Measurements from ENCODE around the gene HMGN3.

GRCh38 chr6:79231666-79232065, 2.8 kb downstream of the HMGN3 start:
- TF ChIP-seq CTCF (IDR thresholded peaks at IDR 0.05; ENCODE audit: low read length) (no peak), EZH2 (IDR thresholded peaks at IDR 0.05; ENCODE audit: borderline replicate concordance, low read length) (no peak)
